ENCODE measurements around the gene ETDB. TPM values are rescaled to one million over a fixed set of nuclear protein-coding genes. Genes with fewer than 3 reads are reported as not detected.

Gene ETDB
- not detected in 2 replicates for total RNA-seq

GRCh38 chrX:135120056-135120576, at the start of gene ETDB:
ETDB (minus strand) TSS chrX:135120526; CDS start chrX:135119261, 1,265 bp downstream.

Other genes with a start within 250 kb of the ETDB start
- gene MOSPD1, start 205.3 kb downstream of the ETDB start, total RNA-seq = 16.4 and 34.6 TPM in 2 replicates
- gene SMIM10, start 129.5 kb downstream of the ETDB start, total RNA-seq = 0.97 and 1.3 TPM in 2 replicates
- 2.3 and 4.7 TPM in 2 replicates for gene RTL8B, start 98.0 kb downstream of the ETDB start, total RNA-seq
- gene RTL8C, start 88.2 kb downstream of the ETDB start, total RNA-seq = 12.3 and 22.5 TPM in 2 replicates
- gene RTL8A, start 68.4 kb downstream of the ETDB start, total RNA-seq = 1.9 and 4.8 TPM in 2 replicates
- gene SMIM10L2B, start 21.8 kb downstream of the ETDB start, total RNA-seq = 0.06 and 0.16 TPM in 2 replicates
- gene CT55, start 50.9 kb upstream of the ETDB start, total RNA-seq = not detected in 2 replicates
- gene ETDA, start 131.5 kb upstream of the ETDB start, total RNA-seq = not detected in 2 replicates
- gene ETDC, start 189.0 kb upstream of the ETDB start, total RNA-seq = not detected in 2 replicates
- 7.4 and 9.7 TPM in 2 replicates for gene ZNF75D, start 223.6 kb upstream of the ETDB start, total RNA-seq
- gene ZNF449, start 224.3 kb upstream of the ETDB start, total RNA-seq = 8.3 and 11.3 TPM in 2 replicates

Data from bladder microvascular endothelial cell (primary cell).